RPMI8226 (cell line): ENCODE results near the gene SFXN3.

ENCODE experiments used
- DNase-seq: peaks from one replicate; pipeline ENCODE4 v3.0.0-alpha.2; 2015

Gene SFXN3

GRCh38 chr10:101060951-101061623 lies 30.1 kb downstream of the SFXN3 start:
- DNase-seq, result peak; percentile 95

GRCh38 chr10:101061624-101062231 lies 30.7 kb downstream of the SFXN3 start, which contains the start of gene KAZALD1:
Gene KAZALD1, plus strand, starts transcription at chr10:101061989. Its CDS starts 604 bp downstream, at chr10:101062593.
- DNase-seq, result no peak

- DNase-seq, result peak; percentile 16
Observed at GRCh38 chr10:101062232-101063049, 31.4 kb downstream of the SFXN3 start.

GRCh38 chr10:101063050-101063525 lies 32.1 kb downstream of the SFXN3 start:
- DNase-seq, result no peak

GRCh38 chr10:101063548-101064414 lies 32.7 kb downstream of the SFXN3 start:
- no peak for DNase-seq

- DNase-seq, result no peak
Observed at GRCh38 chr10:101064415-101065030, 33.5 kb downstream of the SFXN3 start.

GRCh38 chr10:101065481-101066145 lies 34.6 kb downstream of the SFXN3 start:
- peak; percentile 41 for DNase-seq

GRCh38 chr10:101066146-101066895 lies 35.3 kb downstream of the SFXN3 start:
- DNase-seq, result peak; percentile 86

GRCh38 chr10:101066896-101067355 lies 35.9 kb downstream of the SFXN3 start:
- DNase-seq, result peak; percentile 24

GRCh38 chr10:101067356-101068083 lies 36.5 kb downstream of the SFXN3 start:
- DNase-seq, result peak; percentile 87

GRCh38 chr10:101069441-101069840 lies 38.4 kb downstream of the SFXN3 start:
- no peak for DNase-seq

GRCh38 chr10:101070098-101070497 lies 39.1 kb downstream of the SFXN3 start:
- DNase-seq, result no peak

GRCh38 chr10:101071267-101071884 lies 40.3 kb downstream of the SFXN3 start:
- peak; percentile 74 for DNase-seq

GRCh38 chr10:101071885-101072433 lies 40.9 kb downstream of the SFXN3 start:
- DNase-seq, result no peak

- no peak for DNase-seq
Observed at GRCh38 chr10:101072923-101073322, 41.9 kb downstream of the SFXN3 start.

GRCh38 chr10:101073631-101074030 lies 42.6 kb downstream of the SFXN3 start:
- DNase-seq, result no peak

- DNase-seq, result peak; percentile 50
Observed at GRCh38 chr10:101075775-101076174, 44.7 kb downstream of the SFXN3 start.

- no peak for DNase-seq
Observed at GRCh38 chr10:101076630-101077029, 45.6 kb downstream of the SFXN3 start.

GRCh38 chr10:101079874-101080273 lies 48.8 kb downstream of the SFXN3 start:
- no peak for DNase-seq
